Trophoblast cell (in vitro differentiated cells and primary cell): Measurements from ENCODE around the gene RASAL2.

ENCODE experiments used
- DNase-seq, 2 donors: peaks; one replicate each; pipeline ENCODE4 v3.0.0-alpha.2; 2016
- H2AFZ ChIP-seq: 2 replicates; pipeline ENCODE4 v1.6.1; 2013; ENCODE audit warnings: low read length, moderate library complexity, mild to moderate bottlenecking; ENCODE audit not compliant: insufficient read depth, poor library complexity
- H2AK5ac ChIP-seq: 2 replicates; pipeline ENCODE4 v1.6.1; 2013; ENCODE audit warnings: mild to moderate bottlenecking, low read length
- H2BK120ac ChIP-seq: 2 replicates; pipeline ENCODE4 v1.6.1; 2013; ENCODE audit warnings: low read length, mild to moderate bottlenecking, moderate library complexity; ENCODE audit not compliant: insufficient read depth, poor library complexity
- H2BK12ac ChIP-seq: 2 replicates; pipeline ENCODE4 v1.6.1; 2013; ENCODE audit warnings: mild to moderate bottlenecking, low read length, moderate library complexity
- H2BK5ac ChIP-seq: 2 replicates; pipeline ENCODE4 v1.6.1; 2013; ENCODE audit warnings: low read length, low read depth, moderate library complexity, mild to moderate bottlenecking; ENCODE audit not compliant: poor library complexity
- H3K14ac ChIP-seq: 2 replicates; pipeline ENCODE4 v1.6.1; 2013; ENCODE audit warnings: mild to moderate bottlenecking, low read length
- H3K18ac ChIP-seq: 2 replicates; pipeline ENCODE4 v1.6.1; 2013; ENCODE audit warnings: mild to moderate bottlenecking, low read length
- H3K23ac ChIP-seq: 2 replicates; pipeline ENCODE4 v1.6.1; 2013; ENCODE audit warnings: low read length
- H3K27ac ChIP-seq: 2 replicates; pipeline ENCODE4 v1.5.1; 2013; ENCODE audit warnings: low read depth, mild to moderate bottlenecking, inconsistent platforms, low read length, moderate library complexity
- H3K27me3 ChIP-seq: 2 replicates; pipeline ENCODE4 v1.6.1; 2013; ENCODE audit warnings: inconsistent platforms, mild to moderate bottlenecking, low read length, moderate library complexity; ENCODE audit not compliant: insufficient read depth
- H3K36me3 ChIP-seq, 2 experiments: 1 replicate in 1 of 2; 2 replicates in 1 of 2; pipeline ENCODE4 v1.6.1; 2013; ENCODE audit warnings: low read length in 2 of 2, mild to moderate bottlenecking in 2 of 2, moderate library complexity in 1 of 2; ENCODE audit not compliant: insufficient read depth in 2 of 2, control insufficient read depth in 1 of 2
- H3K4ac ChIP-seq: 2 replicates; pipeline ENCODE4 v1.6.1; 2013; ENCODE audit warnings: low read depth, mild to moderate bottlenecking, low read length, moderate library complexity
- H3K4me1 ChIP-seq, 2 experiments: 1 replicate in 1 of 2; 2 replicates in 1 of 2; pipeline ENCODE4 v1.6.1; 2013; ENCODE audit warnings: low read length in 2 of 2, mild to moderate bottlenecking in 2 of 2, moderate library complexity in 1 of 2; ENCODE audit not compliant: insufficient read depth in 2 of 2, control insufficient read depth in 1 of 2
- H3K4me2 ChIP-seq: 2 replicates; pipeline ENCODE4 v1.6.1; 2013; ENCODE audit warnings: inconsistent platforms, mild to moderate bottlenecking, low read length, moderate library complexity
- H3K4me3 ChIP-seq: 2 replicates; pipeline ENCODE4 v1.5.1; 2013; ENCODE audit warnings: mild to moderate bottlenecking, low read depth, low read length, inconsistent platforms
- H3K79me1 ChIP-seq: one replicate; pipeline ENCODE4 v1.6.1; 2013; ENCODE audit warnings: low read length
- H3K79me2 ChIP-seq: 2 replicates; pipeline ENCODE4 v1.6.1; 2013; ENCODE audit warnings: low read length, mild to moderate bottlenecking; ENCODE audit not compliant: control insufficient read depth, insufficient read depth, poor library complexity
- H3K9ac ChIP-seq: 2 replicates; pipeline ENCODE4 v1.6.1; 2013; ENCODE audit warnings: mild to moderate bottlenecking, low read length
- H3K9me3 ChIP-seq: 2 replicates; pipeline ENCODE4 v1.6.1; 2013; ENCODE audit warnings: low read depth, mild to moderate bottlenecking, control low read depth, inconsistent platforms, low read length; ENCODE audit not compliant: insufficient read depth
- H4K12ac ChIP-seq: 2 replicates; pipeline ENCODE4 v1.6.1; 2013; ENCODE audit warnings: low read depth, mild to moderate bottlenecking, low read length, moderate library complexity
- H4K8ac ChIP-seq: 2 replicates; pipeline ENCODE4 v1.6.1; 2013; ENCODE audit warnings: low read depth, mild to moderate bottlenecking, low read length, moderate library complexity
- H4K91ac ChIP-seq: one replicate; pipeline ENCODE4 v1.6.1; 2013; ENCODE audit warnings: low read depth, mild to moderate bottlenecking, low read length, moderate library complexity
- WGBS: extraction: QIAGEN DNeasy Blood & Tissue Kit; methylation state at CpG from one replicate; pipeline ENCODE4 v1.1.7; 2013; ENCODE audit warnings: missing lambda C conversion rate; ENCODE audit not compliant: insufficient read length, insufficient coverage; ENCODE audit errors: extremely low coverage; 5-methylcytosine and 5-hydroxymethylcytosine counted together

The RASAL2 gene

GRCh38 chr1:178291166-178291565 is 197.3 kb downstream of the RASAL2 start:
- H3K79me1 ChIP-seq: peaks cover 2% of the 10 kb centered on the region
- no peak overlapping the region for H2BK5ac ChIP-seq
- H3K9me3 ChIP-seq: no peaks in the 10 kb centered on the region
- WGBS: no CpG with 5 or more reads among the region's 1 CpG
- H3K14ac ChIP-seq: no peak overlapping the region
- no peak overlapping the region for H2AK5ac ChIP-seq
- H3K79me2 ChIP-seq: no peaks in the 10 kb centered on the region
- no peak for DNase-seq
- H3K27me3 ChIP-seq: no peaks in the 10 kb centered on the region
- no peak overlapping the region for H4K91ac ChIP-seq
- H3K18ac ChIP-seq: no peak overlapping the region
- no peak overlapping the region for H2AFZ ChIP-seq
- H3K4me2 ChIP-seq: no peak overlapping the region
- no peak overlapping the region for H4K12ac ChIP-seq
- H3K27ac ChIP-seq: no peak overlapping the region
- H3K36me3 ChIP-seq: peaks cover 0 to 4% of the 10 kb centered on the region in 2 experiments
- H3K4ac ChIP-seq: no peak overlapping the region
- peaks cover 6 to 12% of the 10 kb centered on the region in 2 experiments for H3K4me1 ChIP-seq
- no peak overlapping the region for H4K8ac ChIP-seq
- no peak overlapping the region for H3K23ac ChIP-seq
- no peak overlapping the region for H3K4me3 ChIP-seq
- no peak overlapping the region for H3K9ac ChIP-seq
- H2BK12ac ChIP-seq: no peak overlapping the region
- H2BK120ac ChIP-seq: no peak overlapping the region

GRCh38 chr1:178294654-178295053 is 200.8 kb downstream of the RASAL2 start:
- Histone ChIP-seq H3K4me3 (no peak overlapping the region), H3K23ac (no peak overlapping the region), H2BK120ac (no peak overlapping the region), H3K36me3 (no peaks in the 10 kb centered on the region), H3K27ac (peak overlapping the region; percentile 31), H3K4ac (no peak overlapping the region), H3K79me2 (no peaks in the 10 kb centered on the region), H4K12ac (no peak overlapping the region), H2BK5ac (peak overlapping the region; percentile 44), H3K9ac (no peak overlapping the region), H2BK12ac (no peak overlapping the region), H3K4me2 (no peak overlapping the region), H4K8ac (no peak overlapping the region), H3K9me3 (no peaks in the 10 kb centered on the region), H3K4me1 (peaks cover 6 to 12% of the 10 kb centered on the region in 2 experiments), H2AFZ (no peak overlapping the region), H3K79me1 (peaks cover 2% of the 10 kb centered on the region), H3K18ac (no peak overlapping the region), H3K27me3 (no peaks in the 10 kb centered on the region), H4K91ac (no peak overlapping the region), H2AK5ac (no peak overlapping the region), H3K14ac (no peak overlapping the region)
- peak; percentile 90 to 94 for DNase-seq
- no CpG with 5 or more reads among the region's 1 CpG for WGBS

- H3K79me1 ChIP-seq: no peaks in the 10 kb centered on the region
- no peak overlapping the region for H2AFZ ChIP-seq
- H3K23ac ChIP-seq: no peak overlapping the region
- no peak overlapping the region for H2BK12ac ChIP-seq
- H3K9ac ChIP-seq: no peak overlapping the region
- H3K18ac ChIP-seq: no peak overlapping the region
- H3K27ac ChIP-seq: peak overlapping the region; percentile 54
- H4K12ac ChIP-seq: no peak overlapping the region
- no peaks in the 10 kb centered on the region for H3K36me3 ChIP-seq
- H3K79me2 ChIP-seq: no peaks in the 10 kb centered on the region
- no peaks in the 10 kb centered on the region for H3K9me3 ChIP-seq
- H4K91ac ChIP-seq: no peak overlapping the region
- H3K4ac ChIP-seq: no peak overlapping the region
- H3K4me3 ChIP-seq: no peak overlapping the region
- no peak for DNase-seq
- no peak overlapping the region for H2AK5ac ChIP-seq
- H3K4me2 ChIP-seq: no peak overlapping the region
- no peak overlapping the region for H2BK5ac ChIP-seq
- no peak overlapping the region for H3K14ac ChIP-seq
- H4K8ac ChIP-seq: no peak overlapping the region
- H3K27me3 ChIP-seq: no peaks in the 10 kb centered on the region
- no peak overlapping the region for H2BK120ac ChIP-seq
- H3K4me1 ChIP-seq: peaks cover 0 to 2% of the 10 kb centered on the region in 2 experiments
Measured at GRCh38 chr1:178300352-178300699, 206.4 kb downstream of the RASAL2 start.

GRCh38 chr1:178301141-178301540 is 207.2 kb downstream of the RASAL2 start:
- Histone ChIP-seq H3K36me3 (no peaks in the 10 kb centered on the region), H3K79me2 (no peaks in the 10 kb centered on the region), H2BK12ac (no peak overlapping the region), H2BK120ac (peak overlapping the region; percentile 43), H3K27ac (no peak overlapping the region), H3K23ac (no peak overlapping the region), H3K27me3 (no peaks in the 10 kb centered on the region), H3K4ac (no peak overlapping the region), H2BK5ac (no peak overlapping the region), H2AFZ (no peak overlapping the region), H4K8ac (no peak overlapping the region), H3K4me2 (no peak overlapping the region), H3K79me1 (no peaks in the 10 kb centered on the region), H3K9ac (no peak overlapping the region), H4K12ac (no peak overlapping the region), H2AK5ac (no peak overlapping the region), H3K4me1 (no peaks in the 10 kb centered on the region), H3K14ac (no peak overlapping the region), H3K9me3 (no peaks in the 10 kb centered on the region), H3K18ac (no peak overlapping the region), H3K4me3 (no peak overlapping the region), H4K91ac (no peak overlapping the region)
- no peak for DNase-seq
- no CpG with 5 or more reads among the region's 1 CpG for WGBS
